T1000 (cell line): ENCODE measurements around the gene RSL1D1.
"Not testable (repeated sequence)": the region's sequence is repeated elsewhere in the genome, so short reads cannot be mapped to it uniquely, and the experiment has no call there.

Source experiments
- DNase-seq: peaks from one replicate; lab custom pipeline; 2025; ENCODE audit warnings: mixed read lengths; lab: John Stamatoyannopoulos, UW

The RSL1D1 gene

GRCh38 chr16:11843861-11844260 is 7.5 kb downstream of the RSL1D1 start:
- DNase-seq = no peak

DNA sequence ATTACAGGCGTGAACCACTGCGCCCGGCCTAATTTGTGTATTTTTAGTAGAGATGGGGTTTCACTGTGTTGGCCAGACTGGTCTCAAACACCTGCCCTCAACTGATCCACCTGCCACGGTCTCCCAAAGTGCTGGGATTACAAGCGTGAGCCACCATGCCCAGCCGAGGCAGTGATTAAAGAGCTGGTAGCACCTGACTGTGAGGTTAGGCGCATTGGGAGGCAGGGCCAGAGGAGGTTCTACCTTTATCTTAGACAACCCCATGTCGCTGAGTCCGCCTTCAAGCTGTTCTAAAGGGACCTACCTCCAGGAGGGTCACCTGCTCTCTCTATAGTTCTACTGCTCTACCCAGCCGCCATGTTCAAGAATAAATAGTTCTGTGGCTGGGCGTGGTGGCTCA is 8.1 kb downstream of the RSL1D1 start:
- DNase-seq = no peak

GRCh38 chr16:11841026-11841425 is 10.3 kb downstream of the RSL1D1 start:
- DNase-seq = no peak

GRCh38 chr16:11836650-11837244 is 14.6 kb downstream of the RSL1D1 start:
- DNase-seq = no peak

GRCh38 chr16:11835891-11836649 is 15.3 kb downstream of the RSL1D1 start:
- no peak for DNase-seq

DNA sequence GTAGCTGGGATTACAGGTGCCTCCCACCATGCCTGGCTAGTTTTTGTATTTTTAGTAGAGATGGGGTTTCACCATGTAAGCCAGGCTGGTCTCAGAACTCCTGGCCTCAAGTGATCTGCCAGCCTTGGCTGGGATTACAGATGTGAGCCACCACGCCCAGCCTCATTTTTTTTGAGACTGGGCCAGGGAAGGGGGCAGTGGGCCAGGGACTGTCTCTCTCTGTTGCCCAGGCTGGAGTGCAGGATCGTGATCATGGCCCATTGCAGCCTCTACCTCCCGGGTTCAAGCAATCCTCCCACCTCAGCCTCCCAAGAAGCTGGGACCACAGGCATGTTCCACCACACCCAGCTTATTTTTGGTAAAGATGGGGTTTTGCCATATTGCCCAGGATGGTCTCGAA is 16.0 kb downstream of the RSL1D1 start:
- no peak for DNase-seq

GRCh38 chr16:11833951-11834695 is 17.2 kb downstream of the RSL1D1 start:
- DNase-seq = no peak

DNA sequence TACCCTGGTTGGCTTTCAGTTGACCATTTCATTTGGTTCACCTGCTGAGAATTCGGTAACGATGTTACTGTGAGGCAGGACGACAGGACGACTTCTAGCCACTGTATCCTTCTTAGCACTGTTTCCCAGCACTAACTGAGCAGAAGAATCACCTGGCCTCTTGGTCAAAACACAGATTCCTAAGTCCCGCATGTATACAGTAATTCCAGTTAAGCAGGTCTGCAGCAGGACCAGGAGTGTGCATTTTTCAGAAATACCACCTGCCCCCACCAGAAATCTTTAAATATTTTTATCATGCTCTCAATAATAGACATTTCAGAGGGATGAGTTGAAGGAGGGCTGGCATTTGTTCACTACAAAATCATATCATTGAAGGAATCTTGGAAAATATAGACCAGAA is 22.6 kb downstream of the RSL1D1 start:
- DNase-seq = no peak

- DNase-seq = not testable (repeated sequence)
Measured at GRCh38 chr16:11825520-11826165, 25.7 kb downstream of the RSL1D1 start.

DNA sequence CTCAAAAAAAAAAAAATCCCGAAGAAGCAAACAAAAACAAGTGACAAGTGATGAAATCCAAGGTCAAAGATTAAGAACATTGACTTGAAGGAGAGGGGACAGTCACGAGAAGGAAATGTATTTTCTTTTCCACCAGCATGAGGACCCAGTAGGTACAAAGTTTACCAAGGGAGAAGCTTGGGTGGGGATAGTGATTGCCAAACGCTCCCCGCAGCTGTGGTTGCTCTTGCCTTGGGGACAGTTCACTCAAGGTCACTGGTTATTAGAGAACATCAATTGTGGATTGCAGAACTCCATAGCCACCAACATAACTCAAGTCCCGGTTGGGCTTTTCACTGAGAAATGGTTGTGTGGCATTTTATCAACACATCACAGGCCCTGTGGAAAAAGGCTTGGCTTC is 27.0 kb downstream of the RSL1D1 start:
- DNase-seq = no peak

DNA sequence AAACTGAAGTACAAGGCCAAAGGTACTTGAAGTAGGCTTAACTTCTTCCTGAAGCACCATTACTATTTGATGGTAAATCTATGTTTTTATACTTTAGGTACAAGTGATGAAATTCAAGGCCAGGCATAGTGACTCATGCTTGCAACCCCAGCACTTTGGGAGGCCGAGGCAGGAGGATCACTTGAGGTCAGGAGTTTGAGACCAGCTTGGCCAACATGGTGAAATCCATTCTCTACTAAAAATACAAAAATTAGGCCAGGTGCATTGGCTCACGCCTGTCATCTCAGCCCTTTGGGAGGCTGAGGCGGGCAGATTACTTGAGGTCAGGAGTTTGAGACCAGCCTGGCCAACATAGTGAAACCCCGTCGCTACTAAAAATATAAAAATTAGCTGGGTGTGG is 27.7 kb downstream of the RSL1D1 start:
- not testable (repeated sequence) for DNase-seq

- DNase-seq = no peak
Measured at GRCh38 chr16:11819798-11820197, 31.5 kb downstream of the RSL1D1 start.

DNA sequence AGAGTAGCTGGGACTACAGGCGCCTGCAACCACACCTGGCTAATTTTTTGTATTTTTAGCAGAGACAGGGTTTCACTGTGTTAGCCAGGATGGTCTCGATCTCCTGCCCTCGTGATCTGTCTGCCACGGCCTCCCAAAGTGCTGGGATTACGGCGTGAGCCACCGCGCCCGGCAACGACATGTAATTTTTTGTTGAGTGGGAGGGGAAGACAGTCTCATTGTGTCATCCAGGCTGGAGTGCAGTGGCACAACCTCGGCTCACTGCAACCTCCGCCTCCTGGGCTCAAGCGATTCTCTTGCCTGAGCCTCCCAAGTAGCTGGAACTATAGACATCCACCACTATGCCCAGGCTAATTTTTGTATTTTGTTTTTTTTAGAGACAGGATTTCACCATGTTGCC is 32.4 kb downstream of the RSL1D1 start:
- not testable (repeated sequence) for DNase-seq

GRCh38 chr16:11816123-11816522 is 35.2 kb downstream of the RSL1D1 start:
- no peak for DNase-seq

DNA sequence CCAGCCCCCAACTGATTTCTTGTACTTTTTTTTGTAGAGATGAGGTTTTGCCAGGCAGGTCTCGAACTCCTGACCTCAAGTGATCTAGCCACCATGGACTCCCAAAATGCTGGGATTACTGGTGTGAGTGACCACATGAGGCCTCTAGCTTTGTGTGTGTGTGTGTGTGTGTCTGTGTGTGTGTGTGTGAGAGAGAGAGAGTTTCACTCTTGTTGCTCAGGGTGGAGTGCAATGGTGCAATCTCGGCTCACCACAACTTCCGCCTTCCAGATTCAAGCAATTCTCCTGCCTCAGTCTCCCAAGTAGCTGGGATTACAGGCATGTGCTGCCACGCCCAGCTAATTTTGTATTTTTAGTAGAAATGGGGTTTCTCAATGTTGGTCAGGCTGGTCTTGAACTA is 36.5 kb downstream of the RSL1D1 start:
- DNase-seq = not testable (repeated sequence)

GRCh38 chr16:11806721-11807120 is 44.6 kb downstream of the RSL1D1 start:
- no peak for DNase-seq

GRCh38 chr16:11805556-11805955 is 45.8 kb downstream of the RSL1D1 start:
- DNase-seq = no peak

- peak; percentile 33 for DNase-seq
Measured at GRCh38 chr16:11801481-11802021, 49.8 kb downstream of the RSL1D1 start.

DNA sequence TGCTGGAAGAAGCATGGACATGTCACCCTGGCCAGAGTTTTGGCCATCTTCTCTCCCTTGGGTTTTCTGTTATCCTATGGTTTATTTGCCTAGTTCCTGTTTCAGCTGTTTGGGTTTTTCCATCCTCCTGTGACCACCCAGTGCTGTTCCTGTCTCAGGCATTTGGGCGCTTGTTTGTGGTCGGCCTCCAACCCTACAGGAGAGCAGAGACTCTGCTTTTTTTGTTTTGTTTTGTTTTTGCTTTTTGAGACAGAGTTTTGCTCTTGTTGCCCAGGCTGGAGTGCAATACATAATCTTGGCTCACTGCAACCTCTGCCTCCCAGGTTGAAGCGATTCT is 51.0 kb downstream of the RSL1D1 start:
- no peak for DNase-seq

GRCh38 chr16:11799509-11800381 is 51.6 kb downstream of the RSL1D1 start:
- DNase-seq = no peak

- no peak for DNase-seq
Measured at GRCh38 chr16:11799017-11799381, 52.3 kb downstream of the RSL1D1 start.

DNA sequence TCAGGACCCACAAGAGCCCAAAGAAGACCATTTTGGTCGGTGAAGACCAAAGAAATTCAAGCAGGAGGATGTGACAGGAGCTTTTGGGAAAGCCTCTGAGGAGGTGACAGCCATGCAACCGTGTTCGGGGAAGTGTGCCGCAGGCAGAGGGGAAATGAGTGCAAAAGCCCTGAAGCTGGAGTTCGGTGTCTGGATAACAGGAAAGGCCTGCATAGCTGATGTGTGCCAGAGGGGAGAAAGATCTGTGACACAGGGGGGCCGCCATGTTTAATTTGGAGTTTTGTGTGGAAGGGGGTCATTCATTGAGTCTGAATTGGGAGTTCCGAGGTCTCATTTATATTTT is 53.4 kb downstream of the RSL1D1 start:
- no peak for DNase-seq
